Measurements from ENCODE around the gene RBM22. TPM values are rescaled to one million over a fixed set of nuclear protein-coding genes. Genes with fewer than 3 reads are reported as not detected.

RBM22 gene
- total and polyA plus RNA-seq, 2 of the 4 experiments (the other 2 are of a cell fraction): 26.2 to 34.2 TPM

- TF ChIP-seq USF2 (IDR thresholded peaks at IDR 0.05; ENCODE audit: low read depth, low read length) (no peak), POLR2A (IDR thresholded peaks at IDR 0.05; ENCODE audit: low read depth, low read length) (no peak)
Observed at GRCh38 chr5:150647275-150648251, 53.3 kb downstream of the RBM22 start (continued).

All from IMR-90 (cell line).